Thyroid gland (tissue), 4 donors: Measurements from ENCODE around the gene UNC45B.

ENCODE experiments used
- POLR2A ChIP-seq, 2 donors: fragments of 450-650 bp; IDR thresholded peaks; one replicate each; pipeline ENCODE4 v1.6.1; 2017; ENCODE audit warnings: antibody characterized with exemption in 2 of 2, mild to moderate bottlenecking in 2 of 2, moderate library complexity in 1 of 2
- TF ChIP-seq, protein P1 (sequence below), 6 experiments: fragments of 200-600 bp in 3 of 6; fragments of 450-650 bp in 3 of 6; sonication (generic) in 3 of 6; IDR thresholded peaks; one replicate each; pipeline ENCODE4 v1.5.1; 2016 to 2019; ENCODE audit warnings: antibody characterized with exemption in 6 of 6, mild to moderate bottlenecking in 2 of 6, inconsistent platforms in 1 of 6, moderate library complexity in 1 of 6

DNA sequence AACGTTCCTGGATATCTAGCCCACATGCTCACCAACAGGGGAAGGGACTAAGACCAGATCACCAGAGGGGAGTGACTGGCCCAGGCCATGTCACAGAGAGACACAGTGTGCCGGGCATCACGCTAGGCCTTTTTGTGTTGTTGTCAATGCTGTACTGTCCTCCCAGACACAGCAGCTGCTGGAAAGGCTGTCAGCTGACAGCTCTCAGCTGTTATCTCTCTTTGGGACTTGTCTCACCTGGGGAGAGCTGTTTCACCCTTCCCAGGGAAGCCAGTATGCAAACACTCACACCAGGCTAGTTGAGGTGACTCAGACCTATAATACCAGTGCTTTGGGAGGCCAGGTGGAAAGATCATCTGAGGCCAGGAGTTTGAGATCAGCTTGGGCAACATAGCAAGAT, 19.4 kb downstream of the UNC45B start:
- TF ChIP-seq POLR2A (IDR thresholded peaks at IDR 0.05) = no peak
- TF ChIP-seq, protein P1, sequence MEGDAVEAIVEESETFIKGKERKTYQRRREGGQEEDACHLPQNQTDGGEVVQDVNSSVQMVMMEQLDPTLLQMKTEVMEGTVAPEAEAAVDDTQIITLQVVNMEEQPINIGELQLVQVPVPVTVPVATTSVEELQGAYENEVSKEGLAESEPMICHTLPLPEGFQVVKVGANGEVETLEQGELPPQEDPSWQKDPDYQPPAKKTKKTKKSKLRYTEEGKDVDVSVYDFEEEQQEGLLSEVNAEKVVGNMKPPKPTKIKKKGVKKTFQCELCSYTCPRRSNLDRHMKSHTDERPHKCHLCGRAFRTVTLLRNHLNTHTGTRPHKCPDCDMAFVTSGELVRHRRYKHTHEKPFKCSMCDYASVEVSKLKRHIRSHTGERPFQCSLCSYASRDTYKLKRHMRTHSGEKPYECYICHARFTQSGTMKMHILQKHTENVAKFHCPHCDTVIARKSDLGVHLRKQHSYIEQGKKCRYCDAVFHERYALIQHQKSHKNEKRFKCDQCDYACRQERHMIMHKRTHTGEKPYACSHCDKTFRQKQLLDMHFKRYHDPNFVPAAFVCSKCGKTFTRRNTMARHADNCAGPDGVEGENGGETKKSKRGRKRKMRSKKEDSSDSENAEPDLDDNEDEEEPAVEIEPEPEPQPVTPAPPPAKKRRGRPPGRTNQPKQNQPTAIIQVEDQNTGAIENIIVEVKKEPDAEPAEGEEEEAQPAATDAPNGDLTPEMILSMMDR (IDR thresholded peaks at IDR 0.05) = no peak
